ENCODE data around the gene RPA3. TPM values are rescaled to one million over a fixed set of nuclear protein-coding genes. Genes with fewer than 3 reads are reported as not detected.
A peak's percentile ranks its signal among the peaks of the same experiment; 100 is the strongest.

The RPA3 gene
- total RNA-seq, 1 donor from 2014 or later, result 20.7 TPM

DNA sequence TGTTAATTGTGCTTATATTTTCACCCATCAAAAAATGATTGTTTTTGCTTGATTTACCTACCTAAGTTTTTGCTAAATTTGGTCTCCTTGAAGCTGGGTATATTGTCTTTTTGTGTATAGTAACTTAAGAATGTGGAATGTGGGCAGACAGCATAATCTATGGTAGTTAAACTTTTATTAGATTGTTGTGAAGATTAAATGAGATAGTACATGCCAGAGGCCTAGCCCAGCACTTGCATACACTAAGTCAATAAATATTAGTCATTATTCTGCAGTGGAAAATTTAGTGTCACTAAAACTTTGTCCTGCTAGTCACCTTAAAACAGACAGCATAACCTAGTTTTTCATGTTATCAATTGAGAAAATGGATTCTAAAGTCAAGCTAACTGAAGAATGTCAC, 19.3 kb upstream of the RPA3 start:
- Mint-ChIP-seq H3K9me3 (ENCODE audit: unreplicated experiment) (no peaks in the 10 kb centered on the region), H3K36me3 (ENCODE audit: unreplicated experiment) (no peaks in the 10 kb centered on the region), H3K4me1 (ENCODE audit: low read depth, unreplicated experiment) (peaks cover 19% of the 10 kb centered on the region), H3K27me3 (ENCODE audit: unreplicated experiment) (no peaks in the 10 kb centered on the region), H3K4me3 (ENCODE audit: unreplicated experiment) (no peak overlapping the region), H3K27ac (ENCODE audit: unreplicated experiment) (no peak overlapping the region)
- TF ChIP-seq, protein P1, sequence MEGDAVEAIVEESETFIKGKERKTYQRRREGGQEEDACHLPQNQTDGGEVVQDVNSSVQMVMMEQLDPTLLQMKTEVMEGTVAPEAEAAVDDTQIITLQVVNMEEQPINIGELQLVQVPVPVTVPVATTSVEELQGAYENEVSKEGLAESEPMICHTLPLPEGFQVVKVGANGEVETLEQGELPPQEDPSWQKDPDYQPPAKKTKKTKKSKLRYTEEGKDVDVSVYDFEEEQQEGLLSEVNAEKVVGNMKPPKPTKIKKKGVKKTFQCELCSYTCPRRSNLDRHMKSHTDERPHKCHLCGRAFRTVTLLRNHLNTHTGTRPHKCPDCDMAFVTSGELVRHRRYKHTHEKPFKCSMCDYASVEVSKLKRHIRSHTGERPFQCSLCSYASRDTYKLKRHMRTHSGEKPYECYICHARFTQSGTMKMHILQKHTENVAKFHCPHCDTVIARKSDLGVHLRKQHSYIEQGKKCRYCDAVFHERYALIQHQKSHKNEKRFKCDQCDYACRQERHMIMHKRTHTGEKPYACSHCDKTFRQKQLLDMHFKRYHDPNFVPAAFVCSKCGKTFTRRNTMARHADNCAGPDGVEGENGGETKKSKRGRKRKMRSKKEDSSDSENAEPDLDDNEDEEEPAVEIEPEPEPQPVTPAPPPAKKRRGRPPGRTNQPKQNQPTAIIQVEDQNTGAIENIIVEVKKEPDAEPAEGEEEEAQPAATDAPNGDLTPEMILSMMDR (IDR thresholded peaks at IDR 0.05; ENCODE audit: partially characterized antibody, unreplicated experiment), result no peak
- DNase-seq, result no peak

DNA sequence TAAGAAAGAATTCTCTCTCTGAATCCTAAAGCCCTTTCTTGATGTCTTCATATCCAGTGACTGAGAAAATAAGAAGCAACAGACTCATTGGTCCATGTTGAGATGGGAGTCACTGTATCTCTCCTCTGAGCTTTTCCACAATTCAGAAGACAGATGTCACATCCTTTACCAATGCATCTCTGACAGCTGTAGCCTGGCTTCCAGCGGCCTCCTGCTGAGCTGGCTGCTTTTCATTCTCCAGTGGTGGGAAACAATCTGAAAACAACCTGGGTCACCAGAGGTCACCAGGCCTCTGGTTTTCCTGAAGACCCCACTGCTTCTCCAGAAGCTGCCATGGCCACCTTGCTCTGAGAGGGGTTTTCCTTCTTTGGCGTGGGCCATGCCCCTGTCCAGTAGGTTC, 18.3 kb upstream of the RPA3 start:
- no peaks in the 10 kb centered on the region for H3K36me3 Mint-ChIP-seq (ENCODE audit: unreplicated experiment)
- no peak overlapping the region for H3K4me3 Mint-ChIP-seq (ENCODE audit: unreplicated experiment)
- no peaks in the 10 kb centered on the region for H3K9me3 Mint-ChIP-seq (ENCODE audit: unreplicated experiment)
- peak overlapping the region; percentile 67 for H3K27ac Mint-ChIP-seq (ENCODE audit: unreplicated experiment)
- peak; percentile 28 for DNase-seq
- H3K27me3 Mint-ChIP-seq (ENCODE audit: unreplicated experiment), result no peaks in the 10 kb centered on the region
- TF ChIP-seq, protein P1 (IDR thresholded peaks at IDR 0.05; ENCODE audit: partially characterized antibody, unreplicated experiment), result no peak
- H3K4me1 Mint-ChIP-seq (ENCODE audit: low read depth, unreplicated experiment), result peaks cover 19% of the 10 kb centered on the region

DNA sequence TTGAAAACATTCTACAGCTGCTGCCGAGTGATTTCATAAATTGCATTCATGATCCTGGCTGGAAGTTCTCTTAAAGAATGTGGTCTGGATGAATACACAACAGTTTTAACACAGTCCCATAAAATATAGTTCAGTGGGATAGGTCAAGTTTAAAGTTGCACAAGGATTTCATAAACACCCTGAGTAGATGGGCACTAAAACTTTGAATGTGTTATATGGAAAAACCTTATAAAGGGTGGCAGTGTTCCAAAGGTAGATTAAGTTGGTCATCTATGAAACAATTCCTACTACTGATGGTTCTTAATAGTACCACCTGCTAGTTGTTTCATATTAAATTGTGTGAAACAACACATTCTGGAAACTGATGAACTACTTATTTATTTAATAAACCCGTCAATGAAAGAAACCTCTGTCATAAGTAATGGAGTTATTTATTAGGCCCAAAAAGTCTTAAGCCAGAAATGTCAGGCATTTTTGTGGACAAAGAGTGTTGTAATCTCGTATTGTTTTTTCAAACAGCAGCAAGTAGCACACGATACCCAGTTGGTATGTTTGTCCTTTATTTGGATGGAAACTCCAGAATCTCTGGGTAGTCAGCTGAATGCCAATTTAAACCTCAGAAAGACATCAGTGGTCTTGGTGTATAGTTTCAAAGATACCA, 14.3 kb upstream of the RPA3 start:
- Mint-ChIP-seq H3K9me3 (ENCODE audit: unreplicated experiment) (no peaks in the 10 kb centered on the region), H3K27ac (ENCODE audit: unreplicated experiment) (no peak overlapping the region), H3K36me3 (ENCODE audit: unreplicated experiment) (peaks cover 2% of the 10 kb centered on the region), H3K4me3 (ENCODE audit: unreplicated experiment) (no peak overlapping the region), H3K27me3 (ENCODE audit: unreplicated experiment) (peaks cover 2% of the 10 kb centered on the region), H3K4me1 (ENCODE audit: low read depth, unreplicated experiment) (peaks cover 10% of the 10 kb centered on the region)
- TF ChIP-seq, protein P1 (IDR thresholded peaks at IDR 0.05; ENCODE audit: partially characterized antibody, unreplicated experiment), result no peak
- no peak for DNase-seq

DNA sequence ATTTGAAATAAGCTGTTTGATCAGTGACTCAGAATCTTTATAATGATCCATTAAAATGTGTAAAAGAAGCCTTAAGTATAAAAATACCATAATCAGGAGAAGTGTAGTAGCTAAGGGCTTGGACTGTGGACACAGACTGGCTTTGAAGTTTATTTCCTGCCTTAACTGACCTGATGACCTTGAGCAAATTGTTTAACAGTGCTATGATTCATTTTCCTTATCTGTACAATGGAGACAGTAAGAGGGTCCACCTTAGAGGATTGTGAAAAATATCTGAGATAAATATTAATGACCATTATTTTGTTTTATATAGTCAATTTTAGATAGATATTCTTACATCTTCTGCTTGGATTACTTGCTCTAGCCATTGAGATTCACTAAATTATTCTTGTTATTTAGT, 13.3 kb upstream of the RPA3 start:
- TF ChIP-seq, protein P1 (IDR thresholded peaks at IDR 0.05; ENCODE audit: partially characterized antibody, unreplicated experiment), result no peak
- no peak for DNase-seq
- Mint-ChIP-seq H3K4me3 (ENCODE audit: unreplicated experiment) (no peak overlapping the region), H3K36me3 (ENCODE audit: unreplicated experiment) (peaks cover 10% of the 10 kb centered on the region), H3K4me1 (ENCODE audit: low read depth, unreplicated experiment) (peaks cover 10% of the 10 kb centered on the region), H3K27me3 (ENCODE audit: unreplicated experiment) (peaks cover 2% of the 10 kb centered on the region), H3K9me3 (ENCODE audit: unreplicated experiment) (no peaks in the 10 kb centered on the region), H3K27ac (ENCODE audit: unreplicated experiment) (no peak overlapping the region)

DNA sequence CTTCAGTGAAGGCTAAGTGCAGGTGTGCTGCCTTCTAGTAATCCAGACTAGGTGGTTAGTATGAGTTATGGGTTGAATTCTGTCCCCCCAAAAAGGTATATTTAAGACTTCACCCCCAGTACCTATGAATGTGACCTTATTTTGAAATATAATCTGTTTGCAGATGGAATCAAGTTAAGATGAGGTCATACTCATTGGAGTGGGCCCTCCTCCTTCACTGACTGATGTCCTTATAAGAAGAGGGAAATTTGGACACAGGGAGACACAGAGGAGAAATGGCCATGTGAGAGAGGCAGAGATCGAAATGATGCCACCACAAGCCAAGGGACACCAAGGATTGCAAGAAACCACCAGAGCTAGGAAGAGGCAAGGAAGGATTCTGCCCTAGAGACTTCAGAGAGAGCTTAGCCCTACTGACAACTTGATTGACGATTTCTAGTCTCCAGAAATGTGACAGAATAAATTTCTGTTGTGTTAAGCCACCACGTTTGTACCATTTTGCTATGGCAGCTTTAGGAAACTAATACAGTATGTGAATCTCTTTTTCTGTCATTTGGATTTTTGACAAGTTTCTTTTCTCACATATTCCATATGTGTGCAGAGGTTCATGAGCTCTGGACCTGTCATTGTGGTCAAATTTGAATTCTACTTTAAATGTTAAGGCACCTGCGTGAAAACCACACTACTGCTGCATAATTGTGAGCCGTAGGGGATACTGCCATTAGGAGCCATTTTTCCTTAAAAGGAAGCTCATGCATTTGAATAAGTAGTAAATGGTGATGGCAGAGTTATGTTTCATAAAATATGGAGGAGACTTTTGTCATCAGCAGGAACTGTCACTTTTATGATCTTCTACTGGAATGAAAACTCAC, 2.6 kb upstream of the RPA3 start:
- TF ChIP-seq, protein P1 (IDR thresholded peaks at IDR 0.05; ENCODE audit: partially characterized antibody, unreplicated experiment), result no peak
- H3K9me3 Mint-ChIP-seq (ENCODE audit: unreplicated experiment), result no peaks in the 10 kb centered on the region
- peaks cover 6% of the 10 kb centered on the region for H3K4me1 Mint-ChIP-seq (ENCODE audit: low read depth, unreplicated experiment)
- H3K27ac Mint-ChIP-seq (ENCODE audit: unreplicated experiment), result no peak overlapping the region
- peaks cover 13% of the 10 kb centered on the region for H3K36me3 Mint-ChIP-seq (ENCODE audit: unreplicated experiment)
- no peak overlapping the region for H3K4me3 Mint-ChIP-seq (ENCODE audit: unreplicated experiment)
- DNase-seq, result no peak
- H3K27me3 Mint-ChIP-seq (ENCODE audit: unreplicated experiment), result peaks cover 2% of the 10 kb centered on the region

All from glutamatergic neuron (in vitro differentiated cells).